Heart left ventricle (tissue), 13 donors: Measurements from ENCODE around the gene TBX1.

ENCODE experiments used
- POLR2A ChIP-seq, 2 donors: fragments of 450-650 bp; IDR thresholded peaks; one replicate each; pipeline ENCODE4 v1.6.1; 2017; ENCODE audit warnings: antibody characterized with exemption in 2 of 2, mild to moderate bottlenecking in 2 of 2, moderate library complexity in 2 of 2
- TF ChIP-seq, protein P1 (sequence below), 12 donors: fragments of 200-600 bp; sonication (generic) in 4 of 12; IDR thresholded peaks; one replicate each; pipeline versions ENCODE4 v1.5.0 to v1.8.0; 2018 to 2022; ENCODE audit warnings: antibody characterized with exemption in 12 of 12, mild to moderate bottlenecking in 5 of 12
- donor health status: ischemic (EF 13 %, LVEDD 7.1; RV severe dilation, severe dysfunction).
- donor health status: DM: no; HTN: yes; CAD: no.
- donor health status: DM: no; HTN: no; CAD: no.
- donor health status: ischemic (EF 25% LVEDD 6.9; RV normal size, moderate dysfunction).
- donor health status: ischemic (EF 25% LVEDD 5.7; RV mildly dilated, moderate dysfunction).
- donor health status: ischemic (EF 35%, LVEDD 5.7; RV mildly dilated, moderate dysfunction).
- donor health status: nonischemic (EF 11% LVEDD 7.7; RV severe dilation, severe dysfunction).
- donor health status: DM: yes; HTN: yes; CAD: no.
- donor health status: PGD.
- donor health status: ischemic (EF 29% LVEDD 5.4; RV normal size, mild dysfunction).
- donor health status: nonischemic (EF 23%, LVEDD 6.1; RV moderate dilation, normal function).

DNA sequence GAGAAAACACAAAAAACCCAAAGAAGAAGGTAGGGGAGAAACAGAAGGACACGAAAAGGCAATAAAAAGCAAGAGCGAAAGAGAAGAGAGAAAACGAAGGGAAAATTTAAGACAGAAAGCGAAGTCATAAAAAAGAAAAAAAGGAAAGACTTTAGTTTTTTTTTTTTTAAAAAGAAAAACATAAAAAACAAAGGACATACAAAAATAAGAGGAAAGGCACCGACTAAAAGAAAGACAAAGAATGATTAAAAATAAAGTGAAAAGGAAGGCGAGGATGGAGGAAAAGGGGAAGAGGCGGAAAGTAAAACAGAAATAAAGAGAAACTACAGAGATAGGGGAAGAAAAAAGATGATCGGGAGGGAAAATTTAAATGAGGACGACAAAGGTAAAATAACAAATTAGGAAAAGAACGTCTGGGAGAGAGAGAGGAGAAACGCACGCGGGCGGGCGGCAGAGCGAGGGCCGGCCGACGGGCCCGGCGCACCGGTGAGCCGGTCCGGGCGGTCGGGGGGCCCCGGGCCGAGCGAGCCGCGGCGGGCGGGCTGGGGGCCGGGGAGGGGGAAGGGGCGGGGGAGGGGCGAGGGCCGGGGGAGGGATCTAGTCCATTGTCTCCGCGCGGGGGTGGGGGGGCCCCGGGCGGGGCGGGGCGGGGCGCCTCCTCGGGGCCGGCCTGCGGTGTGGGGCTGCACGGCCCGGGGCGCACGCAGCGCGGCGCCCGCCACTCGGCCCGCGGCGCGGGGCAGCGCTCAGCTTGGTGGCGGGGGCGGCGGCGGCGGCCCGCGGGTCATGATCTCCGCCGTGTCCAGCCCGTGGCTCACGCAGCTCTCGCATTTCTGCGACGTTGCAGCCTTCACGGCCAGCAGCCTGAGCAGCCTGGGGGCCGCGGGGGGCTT, at the start of gene TBX1:
- TF ChIP-seq, protein P1, sequence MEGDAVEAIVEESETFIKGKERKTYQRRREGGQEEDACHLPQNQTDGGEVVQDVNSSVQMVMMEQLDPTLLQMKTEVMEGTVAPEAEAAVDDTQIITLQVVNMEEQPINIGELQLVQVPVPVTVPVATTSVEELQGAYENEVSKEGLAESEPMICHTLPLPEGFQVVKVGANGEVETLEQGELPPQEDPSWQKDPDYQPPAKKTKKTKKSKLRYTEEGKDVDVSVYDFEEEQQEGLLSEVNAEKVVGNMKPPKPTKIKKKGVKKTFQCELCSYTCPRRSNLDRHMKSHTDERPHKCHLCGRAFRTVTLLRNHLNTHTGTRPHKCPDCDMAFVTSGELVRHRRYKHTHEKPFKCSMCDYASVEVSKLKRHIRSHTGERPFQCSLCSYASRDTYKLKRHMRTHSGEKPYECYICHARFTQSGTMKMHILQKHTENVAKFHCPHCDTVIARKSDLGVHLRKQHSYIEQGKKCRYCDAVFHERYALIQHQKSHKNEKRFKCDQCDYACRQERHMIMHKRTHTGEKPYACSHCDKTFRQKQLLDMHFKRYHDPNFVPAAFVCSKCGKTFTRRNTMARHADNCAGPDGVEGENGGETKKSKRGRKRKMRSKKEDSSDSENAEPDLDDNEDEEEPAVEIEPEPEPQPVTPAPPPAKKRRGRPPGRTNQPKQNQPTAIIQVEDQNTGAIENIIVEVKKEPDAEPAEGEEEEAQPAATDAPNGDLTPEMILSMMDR (IDR thresholded peaks at IDR 0.05): no peak
- no peak for TF ChIP-seq POLR2A (IDR thresholded peaks at IDR 0.05)
